ENCODE results near the gene TEX13D. TPM values are rescaled to one million over a fixed set of nuclear protein-coding genes. Genes with fewer than 3 reads are reported as not detected.

The TEX13D gene
- total RNA-seq, 1 donor from 2014 or later = not detected

DNA sequence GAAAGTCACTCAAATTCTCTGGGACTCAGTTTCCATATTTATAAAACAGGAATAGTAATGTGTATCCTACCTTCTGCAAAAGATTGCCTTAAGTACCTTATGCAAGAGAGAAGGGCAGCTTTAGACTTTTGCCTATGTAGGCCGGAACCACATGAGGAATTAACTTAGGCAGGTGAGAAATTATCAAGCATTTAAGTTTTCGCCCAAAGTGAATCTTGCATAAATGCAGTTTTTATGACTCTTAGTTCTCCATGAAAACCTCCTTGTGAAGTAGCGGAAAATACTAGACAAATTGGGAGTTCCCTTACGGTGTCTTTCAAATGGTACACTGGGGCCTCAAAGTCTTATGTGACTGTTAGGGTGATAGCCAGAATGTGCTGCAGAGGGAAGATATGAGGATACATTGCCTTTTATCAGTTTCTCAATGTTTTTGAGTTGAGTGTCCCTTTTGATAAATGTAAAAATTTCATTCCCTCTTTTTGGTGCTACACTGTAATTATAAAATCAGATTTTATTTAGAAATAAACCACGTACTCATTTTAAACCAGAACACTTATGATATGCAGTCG lies 16.5 kb downstream of the TEX13D start:
- no peak for DNase-seq

DNA sequence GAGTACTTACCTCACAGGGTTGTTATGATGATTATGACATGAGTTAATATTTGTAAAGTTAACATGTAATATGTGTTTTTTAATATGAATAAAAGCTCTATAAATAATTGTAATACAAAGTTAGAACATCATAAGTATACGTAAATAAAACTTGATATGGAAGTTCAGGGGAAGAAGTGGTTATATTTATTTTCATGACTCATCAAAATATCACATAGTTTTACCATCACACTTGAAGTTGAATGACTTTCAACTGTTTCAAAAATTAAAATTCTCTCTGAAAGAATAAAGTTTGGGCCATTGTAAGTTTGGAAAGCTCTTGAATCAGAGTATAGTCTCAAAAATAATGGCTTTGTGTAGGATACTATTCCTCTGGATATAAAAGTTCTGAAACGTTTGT lies 22.2 kb downstream of the TEX13D start:
- DNase-seq = no peak

DNA sequence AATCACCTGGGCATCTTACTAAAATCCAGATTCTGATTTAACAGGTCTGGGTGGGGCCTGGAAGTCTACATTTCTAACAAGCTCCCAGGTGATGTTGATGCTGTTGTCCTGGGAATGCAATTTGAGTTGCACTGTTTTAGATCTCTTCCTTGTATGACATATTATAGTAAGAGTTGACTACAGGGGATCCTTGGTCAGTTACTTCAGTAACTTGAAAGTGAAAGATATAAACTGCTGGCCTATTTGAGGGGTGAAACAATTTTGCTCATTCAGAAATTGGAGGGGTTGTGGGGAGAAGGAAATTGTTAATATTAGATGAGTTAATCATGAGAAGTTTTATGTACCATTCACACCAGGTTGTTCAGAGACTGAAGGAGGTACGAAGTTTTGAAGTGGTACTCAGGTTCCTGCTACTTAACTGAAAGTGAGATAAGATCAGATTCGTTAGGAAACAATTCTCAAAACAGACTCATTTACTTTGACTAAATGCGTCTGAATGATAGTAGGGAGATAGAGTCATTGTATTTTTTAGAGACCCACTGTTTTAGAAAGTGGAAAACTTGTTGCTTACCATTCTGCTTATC lies 26.4 kb downstream of the TEX13D start:
- no peak for DNase-seq

DNA sequence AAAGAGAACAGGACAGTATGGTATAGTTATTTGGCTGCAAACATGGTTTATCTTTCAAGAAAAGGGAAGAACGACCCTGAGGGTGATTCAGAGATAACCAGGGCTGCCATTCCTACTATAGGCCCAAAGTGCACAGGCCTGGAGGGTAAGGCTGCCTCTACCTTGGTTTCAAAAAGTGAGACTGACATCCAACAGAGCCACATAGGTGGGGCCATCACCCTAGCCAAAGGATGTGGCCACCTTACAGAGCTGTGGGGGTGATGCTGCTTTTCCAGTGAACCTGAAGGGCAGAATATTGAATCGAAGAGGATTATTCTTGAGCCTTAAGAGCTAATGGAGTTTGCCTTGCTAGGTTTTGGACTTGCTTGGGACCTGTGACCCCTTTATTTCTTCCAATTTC lies 29.6 kb downstream of the TEX13D start:
- no peak for DNase-seq

DNA sequence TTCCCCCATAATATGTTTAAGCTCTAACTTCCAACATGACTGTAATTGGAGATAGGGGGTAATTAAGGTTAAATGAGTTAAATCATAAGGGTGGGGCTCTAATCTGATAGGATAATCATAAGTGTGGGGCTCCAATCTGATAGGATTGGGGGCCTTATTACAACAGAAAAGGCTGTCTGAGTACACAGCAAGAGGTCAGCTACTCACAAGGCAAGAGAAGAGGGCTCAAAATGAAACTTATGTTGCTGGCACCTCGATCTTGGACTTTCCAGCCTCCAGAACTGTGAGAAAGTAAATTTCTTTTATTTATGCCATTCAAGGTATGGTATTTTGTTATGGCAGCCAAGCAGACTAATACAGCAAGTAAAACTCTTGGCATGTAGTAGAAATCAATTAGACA lies 30.3 kb downstream of the TEX13D start:
- DNase-seq = no peak

DNA sequence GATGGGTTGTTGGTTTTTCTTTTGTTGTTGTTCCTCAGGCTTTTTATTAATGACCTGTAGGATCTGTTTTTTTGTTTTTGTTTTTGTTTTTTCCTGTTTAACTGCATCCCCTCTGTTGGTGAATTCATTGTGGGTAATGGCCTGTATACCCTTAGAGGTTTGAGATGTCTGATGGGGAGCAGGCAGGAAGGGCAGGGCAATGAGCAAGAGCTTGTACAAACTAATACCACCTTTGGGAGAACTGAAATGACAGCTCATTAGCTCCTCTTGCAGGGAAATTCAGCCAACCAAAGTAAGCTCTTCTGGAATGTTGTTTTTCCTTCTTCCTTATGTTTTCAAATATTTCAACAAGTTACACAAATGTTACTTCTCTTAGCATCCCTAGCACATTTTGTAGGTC lies 37.3 kb downstream of the TEX13D start:
- DNase-seq = no peak

DNA sequence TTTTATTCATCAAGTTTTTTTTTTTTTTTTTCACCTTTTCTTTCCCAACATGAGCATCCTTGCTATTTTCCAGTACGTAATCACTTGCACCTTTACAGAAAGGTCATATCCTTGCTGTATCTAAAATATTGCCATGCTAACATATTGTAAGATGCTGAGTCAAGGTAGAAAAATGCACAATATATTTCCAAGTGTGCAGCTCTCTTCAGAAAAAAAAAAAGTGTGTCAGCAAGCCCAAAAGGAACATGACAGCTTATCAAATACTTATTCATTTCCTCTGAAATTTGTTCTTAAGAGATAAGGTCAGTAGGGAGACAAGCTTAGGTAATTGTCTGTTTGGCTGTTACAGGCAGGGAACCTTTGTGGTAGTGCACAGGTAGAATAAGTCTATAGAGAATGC lies 40.9 kb downstream of the TEX13D start:
- DNase-seq = no peak

DNA sequence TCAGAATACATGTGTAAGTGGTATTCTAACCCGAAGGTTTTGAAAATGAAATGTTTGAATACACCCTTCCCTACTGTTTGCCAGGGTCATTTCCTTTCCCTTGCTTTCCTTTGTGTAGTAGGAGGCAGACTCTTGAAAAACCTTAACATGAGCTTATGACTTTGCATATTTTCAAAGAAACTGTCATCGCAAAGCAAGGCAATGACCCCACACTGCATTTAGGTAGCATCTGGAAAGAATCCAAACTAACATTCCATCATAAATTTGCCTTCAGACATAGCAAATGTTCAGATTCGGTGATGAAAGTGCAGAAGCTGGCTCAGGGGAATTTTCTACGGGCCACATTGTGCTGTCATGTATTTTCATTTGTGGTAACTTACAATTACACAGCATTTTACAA lies 46.2 kb downstream of the TEX13D start:
- no peak for DNase-seq

DNA sequence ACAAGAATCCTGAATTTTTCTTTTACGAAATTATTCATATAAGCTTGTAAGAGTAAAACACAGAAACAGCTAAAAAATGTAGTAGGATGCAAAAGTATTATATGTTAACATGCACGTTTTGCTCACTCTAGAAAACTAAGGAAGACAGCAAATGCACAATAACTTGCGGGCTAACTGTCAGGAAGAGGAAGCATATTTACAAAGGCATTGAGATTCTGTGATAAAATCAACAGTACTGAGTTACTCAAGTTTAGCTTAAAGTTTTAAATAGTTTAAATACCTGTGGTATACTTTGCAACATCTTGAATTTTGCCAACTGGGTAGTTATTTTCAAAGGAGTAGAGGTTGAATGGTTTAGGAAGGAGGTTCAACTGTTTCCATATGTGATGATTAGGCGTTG lies 50.9 kb downstream of the TEX13D start:
- DNase-seq = no peak

DNA sequence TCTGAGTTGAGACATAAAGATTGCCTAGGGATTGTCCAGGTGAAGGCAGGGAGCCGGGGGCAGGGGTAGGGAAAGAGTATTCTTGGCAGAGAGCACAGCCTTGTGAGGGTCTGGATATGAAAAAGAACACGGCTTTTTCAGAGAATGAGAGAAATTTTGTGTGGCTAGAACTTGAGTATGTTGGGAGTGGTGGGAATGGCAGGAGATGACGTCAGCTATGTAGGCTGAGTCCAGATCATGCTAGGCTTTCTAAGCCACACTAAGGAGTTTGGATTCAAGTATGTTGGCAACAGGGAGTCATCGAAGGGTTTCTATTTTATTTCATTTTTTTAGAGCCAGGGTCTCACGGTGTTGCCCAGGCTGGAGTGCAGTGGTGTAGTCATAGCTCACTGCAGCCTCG lies 53.9 kb downstream of the TEX13D start:
- DNase-seq = no peak

Small RNA genes lying within 50 kb of the gene (small RNA-seq; reads per million reads assigned to genes)
- not detected for gene AL022718.1 (ENCODE audit: low replicate concordance)

Other genes starting within 250 kb of the TEX13D start
- 0.41 TPM for gene SH2D1A, start 13.9 kb downstream of the TEX13D start, total RNA-seq